HEK293 (cell line): ENCODE data around the gene GATA2.

Experiments
- CTCF ChIA-PET: fragments of 350-600 bp; formaldehyde crosslinking; extraction: SDS; loops from one replicate; lab custom pipeline; 2021; ENCODE audit warnings: antibody characterized with exemption; lab: Yijun Ruan, JAX
- POLR2A ChIA-PET: fragments of 300-600 bp; formaldehyde crosslinking; extraction: SDS; loops from one replicate; lab custom pipeline; 2020; ENCODE audit warnings: antibody characterized with exemption, inconsistent platforms; lab: Yijun Ruan, JAX
- H3K27ac ChIP-seq: fragments of 200-500 bp; sonication (Bioruptor generic); 2 replicates; pipeline ENCODE4 v1.5.1; 2014; ENCODE audit warnings: low read depth, low read length, control low read depth, inconsistent platforms; ENCODE audit errors: extremely low read depth
- H3K36me3 ChIP-seq, 2 experiments: fragments of 200-500 bp in 1 of 2; sonication (Bioruptor generic) in 1 of 2; 1 replicate in 1 of 2; 2 replicates in 1 of 2; pipeline ENCODE4 v1.5.1; 2014 to 2017; ENCODE audit warnings: inconsistent platforms in 2 of 2, low read length in 2 of 2; ENCODE audit not compliant: control insufficient read depth in 2 of 2, insufficient read depth in 1 of 2
- H3K4me1 ChIP-seq: fragments of 200-500 bp; sonication (Bioruptor generic); 2 replicates; pipeline ENCODE4 v1.5.1; 2014; ENCODE audit warnings: mild to moderate bottlenecking, low read length, inconsistent platforms; ENCODE audit not compliant: control insufficient read depth, insufficient read depth
- H3K4me3 ChIP-seq: 2 replicates; pipeline ENCODE4 v1.5.1; 2011; ENCODE audit warnings: low read depth, mild to moderate bottlenecking, control low read depth, low read length, moderate library complexity
- H3K9me3 ChIP-seq: fragments of 200-500 bp; sonication (Bioruptor generic); 2 replicates; pipeline ENCODE4 v1.5.1; 2014; ENCODE audit warnings: low read depth, low read length, inconsistent platforms; ENCODE audit not compliant: control insufficient read depth, insufficient read depth
- GLI4 ChIP-seq: fragments of 450-650 bp; formaldehyde crosslinking; IDR thresholded peaks from 2 replicates; pipeline ENCODE4 v1.5.1; 2016; ENCODE audit warnings: missing biosample characterization, missing genetic modification characterization
- HOXA7 ChIP-seq: sonication (generic); formaldehyde crosslinking; IDR thresholded peaks from 2 replicates; pipeline ENCODE4 v1.8.1; 2022; ENCODE audit warnings: missing genetic modification reagents, borderline replicate concordance
- PRDM1 ChIP-seq: fragments of 450-650 bp; formaldehyde crosslinking; IDR thresholded peaks from 2 replicates; pipeline ENCODE4; 2016; ENCODE audit warnings: missing biosample characterization, missing genetic modification characterization
- RBAK ChIP-seq: fragments of 450-650 bp; formaldehyde crosslinking; IDR thresholded peaks from 2 replicates; pipeline ENCODE4 v1.5.1; 2016; ENCODE audit warnings: missing biosample characterization, missing genetic modification characterization
- ZBTB48 ChIP-seq: fragments of 450-650 bp; formaldehyde crosslinking; IDR thresholded peaks from 2 replicates; pipeline ENCODE4 v1.5.1; 2016; ENCODE audit warnings: missing biosample characterization, missing genetic modification characterization
- ZNF112 ChIP-seq: fragments of 450-650 bp; formaldehyde crosslinking; IDR thresholded peaks from 2 replicates; pipeline ENCODE4 v1.5.0; 2017; ENCODE audit warnings: missing biosample characterization, missing genetic modification characterization
- ZNF221 ChIP-seq: fragments of 450-650 bp; formaldehyde crosslinking; IDR thresholded peaks from 2 replicates; pipeline ENCODE4 v1.5.1; 2017; ENCODE audit warnings: missing biosample characterization, missing genetic modification characterization, borderline replicate concordance
- ZNF302 ChIP-seq: fragments of 450-650 bp; formaldehyde crosslinking; IDR thresholded peaks from 2 replicates; pipeline ENCODE4 v1.5.1; 2016; ENCODE audit warnings: missing biosample characterization, missing genetic modification characterization, low read depth
- ZNF48 ChIP-seq: fragments of 450-650 bp; formaldehyde crosslinking; IDR thresholded peaks from 2 replicates; pipeline ENCODE4 v1.5.1; 2016; ENCODE audit warnings: missing biosample characterization, missing genetic modification characterization
- ZNF521 ChIP-seq: fragments of 450-650 bp; formaldehyde crosslinking; IDR thresholded peaks from 2 replicates; pipeline ENCODE4 v1.5.1; 2017; ENCODE audit warnings: missing biosample characterization, mild to moderate bottlenecking, missing genetic modification characterization
- ZNF529 ChIP-seq: fragments of 450-650 bp; formaldehyde crosslinking; IDR thresholded peaks from 2 replicates; pipeline ENCODE4 v1.5.1; 2017; ENCODE audit warnings: missing genetic modification characterization, missing biosample characterization; ENCODE audit not compliant: insufficient replicate concordance
- ZNF555 ChIP-seq: fragments of 450-650 bp; formaldehyde crosslinking; conservative IDR thresholded peaks from 2 replicates; pipeline ENCODE4 v1.5.1; 2017; ENCODE audit warnings: missing biosample characterization, mild to moderate bottlenecking, missing genetic modification characterization, inconsistent platforms
- ZNF600 ChIP-seq: fragments of 450-650 bp; formaldehyde crosslinking; IDR thresholded peaks from 2 replicates; pipeline ENCODE4 v1.5.1; 2016; ENCODE audit warnings: missing biosample characterization, missing genetic modification characterization
- ZNF629 ChIP-seq: fragments of 450-650 bp; formaldehyde crosslinking; IDR thresholded peaks from 2 replicates; pipeline ENCODE4 v1.5.1; 2017; ENCODE audit warnings: missing biosample characterization, missing genetic modification characterization
- ZXDB ChIP-seq: fragments of 450-650 bp; formaldehyde crosslinking; IDR thresholded peaks from 2 replicates; pipeline ENCODE4 v1.5.1; 2016; ENCODE audit warnings: missing biosample characterization, missing genetic modification characterization
- TF ChIP-seq, protein P1 (sequence below): fragments of 450-650 bp; formaldehyde crosslinking; conservative IDR thresholded peaks from 2 replicates; pipeline ENCODE4 v1.5.1; 2016; ENCODE audit warnings: low read depth, missing biosample characterization, missing genetic modification characterization
- TF ChIP-seq, protein P2 (sequence below): fragments of 450-650 bp; formaldehyde crosslinking; IDR thresholded peaks from 2 replicates; pipeline ENCODE4 v1.5.1; 2016; ENCODE audit warnings: missing biosample characterization, missing genetic modification characterization
- TF ChIP-seq, protein P3 (sequence below): sonication (generic); formaldehyde crosslinking; IDR thresholded peaks from 2 replicates; pipeline ENCODE4 v1.8.1; 2022; ENCODE audit warnings: mild to moderate bottlenecking, moderate library complexity, missing genetic modification reagents
- TF ChIP-seq, protein P4 (sequence below): fragments of 450-650 bp; IDR thresholded peaks from 2 replicates; pipeline ENCODE4 v1.5.1; 2018; ENCODE audit warnings: missing biosample characterization, mild to moderate bottlenecking, missing genetic modification characterization
- TF ChIP-seq, protein P5 (sequence below): fragments of 450-650 bp; formaldehyde crosslinking; IDR thresholded peaks from 2 replicates; pipeline ENCODE4 v1.5.1; 2016; ENCODE audit warnings: missing biosample characterization, missing genetic modification characterization
- TF ChIP-seq, protein P6 (sequence below): fragments of 450-650 bp; formaldehyde crosslinking; IDR thresholded peaks from 2 replicates; pipeline ENCODE4 v1.5.1; 2016; ENCODE audit warnings: missing biosample characterization, missing genetic modification characterization

GATA2 gene

DNA sequence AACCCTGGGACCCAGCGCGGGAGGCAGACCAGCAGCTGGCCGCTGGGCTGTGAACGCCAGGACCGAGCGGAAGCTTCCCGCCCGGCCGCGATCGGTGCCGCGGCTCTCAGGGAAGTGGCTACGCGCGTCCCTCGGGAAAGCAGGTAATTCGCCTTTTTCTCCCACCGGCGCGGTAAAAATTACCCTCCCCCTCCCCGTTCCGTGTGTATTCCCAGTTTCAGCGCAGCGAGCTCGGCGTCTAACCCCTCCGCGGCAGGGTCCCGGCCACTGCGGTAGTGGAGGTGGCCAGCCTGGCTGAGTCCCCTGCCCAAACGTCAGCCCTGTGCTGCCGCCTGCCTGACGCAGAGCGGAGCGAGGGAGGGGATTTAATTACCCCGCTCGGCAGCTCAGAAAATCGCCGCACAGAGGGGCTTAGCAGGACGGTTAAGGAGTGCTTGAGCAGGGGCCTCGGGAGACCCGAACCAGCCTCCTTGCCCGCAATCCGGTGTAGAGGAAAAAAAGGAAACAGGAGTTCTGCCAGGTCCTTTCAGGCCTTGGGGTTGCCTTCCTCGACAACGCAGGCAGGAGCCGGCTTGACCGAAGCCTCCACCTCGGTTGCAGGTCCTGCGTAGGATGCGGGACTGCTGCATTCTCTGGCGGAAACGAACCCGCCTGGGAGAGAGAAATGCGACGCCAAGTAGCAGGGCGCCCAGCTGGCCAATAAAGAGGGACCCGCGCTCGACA lies 2.9 kb downstream of the GATA2 start:
- peaks cover 0 to 62% of the 10 kb centered on the region in 2 experiments; a peak in 1 of 3 replicates for H3K36me3 ChIP-seq
- H3K4me3 ChIP-seq = peak overlapping the region; percentile 71
- peak overlapping the region; percentile 81 for H3K27ac ChIP-seq
- H3K9me3 ChIP-seq = no peaks in the 10 kb centered on the region
- CTCF ChIA-PET = interaction anchor here (1.1 to 1.5 kb wide), 5 partner anchors 9 to 256 kb away, joined by 3 to 7 read pairs (median 3); no protein-coding TSS in a partner anchor
- POLR2A ChIA-PET = interaction anchor here (0.6 kb wide), 1 partner anchor 94 kb away, joined by 4 read pairs; no protein-coding TSS in a partner anchor
- no peaks in the 10 kb centered on the region; the same call in 1 of the 2 replicates for H3K4me1 ChIP-seq
- TF ChIP-seq, protein P1, sequence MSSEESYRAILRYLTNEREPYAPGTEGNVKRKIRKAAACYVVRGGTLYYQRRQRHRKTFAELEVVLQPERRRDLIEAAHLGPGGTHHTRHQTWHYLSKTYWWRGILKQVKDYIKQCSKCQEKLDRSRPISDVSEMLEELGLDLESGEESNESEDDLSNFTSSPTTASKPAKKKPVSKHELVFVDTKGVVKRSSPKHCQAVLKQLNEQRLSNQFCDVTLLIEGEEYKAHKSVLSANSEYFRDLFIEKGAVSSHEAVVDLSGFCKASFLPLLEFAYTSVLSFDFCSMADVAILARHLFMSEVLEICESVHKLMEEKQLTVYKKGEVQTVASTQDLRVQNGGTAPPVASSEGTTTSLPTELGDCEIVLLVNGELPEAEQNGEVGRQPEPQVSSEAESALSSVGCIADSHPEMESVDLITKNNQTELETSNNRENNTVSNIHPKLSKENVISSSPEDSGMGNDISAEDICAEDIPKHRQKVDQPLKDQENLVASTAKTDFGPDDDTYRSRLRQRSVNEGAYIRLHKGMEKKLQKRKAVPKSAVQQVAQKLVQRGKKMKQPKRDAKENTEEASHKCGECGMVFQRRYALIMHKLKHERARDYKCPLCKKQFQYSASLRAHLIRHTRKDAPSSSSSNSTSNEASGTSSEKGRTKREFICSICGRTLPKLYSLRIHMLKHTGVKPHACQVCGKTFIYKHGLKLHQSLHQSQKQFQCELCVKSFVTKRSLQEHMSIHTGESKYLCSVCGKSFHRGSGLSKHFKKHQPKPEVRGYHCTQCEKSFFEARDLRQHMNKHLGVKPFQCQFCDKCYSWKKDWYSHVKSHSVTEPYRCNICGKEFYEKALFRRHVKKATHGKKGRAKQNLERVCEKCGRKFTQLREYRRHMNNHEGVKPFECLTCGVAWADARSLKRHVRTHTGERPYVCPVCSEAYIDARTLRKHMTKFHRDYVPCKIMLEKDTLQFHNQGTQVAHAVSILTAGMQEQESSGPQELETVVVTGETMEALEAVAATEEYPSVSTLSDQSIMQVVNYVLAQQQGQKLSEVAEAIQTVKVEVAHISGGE = 0 out of 2 replicates have a peak, but pooled peaks have one; percentile 23
- no peak for TF ChIP-seq ZNF112
- TF ChIP-seq, protein P2, sequence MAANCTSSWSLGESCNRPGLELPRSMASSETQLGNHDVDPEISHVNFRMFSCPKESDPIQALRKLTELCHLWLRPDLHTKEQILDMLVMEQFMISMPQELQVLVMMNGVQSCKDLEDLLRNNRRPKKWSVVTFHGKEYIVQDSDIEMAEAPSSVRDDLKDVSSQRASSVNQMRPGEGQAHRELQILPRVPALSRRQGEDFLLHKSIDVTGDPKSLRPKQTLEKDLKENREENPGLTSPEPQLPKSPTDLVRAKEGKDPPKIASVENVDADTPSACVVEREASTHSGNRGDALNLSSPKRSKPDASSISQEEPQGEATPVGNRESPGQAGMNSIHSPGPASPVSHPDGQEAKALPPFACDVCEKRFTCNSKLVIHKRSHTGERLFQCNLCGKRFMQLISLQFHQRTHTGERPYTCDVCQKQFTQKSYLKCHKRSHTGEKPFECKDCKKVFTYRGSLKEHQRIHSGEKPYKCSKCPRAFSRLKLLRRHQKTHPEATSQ (tag by site-specific recombination) = no peak
- no peak for TF ChIP-seq ZNF302 (tag by site-specific recombination)
- TF ChIP-seq ZNF48 = no peak
- no peak for TF ChIP-seq ZNF521 (tag by site-specific recombination)
- TF ChIP-seq GLI4 (tag by site-specific recombination) = no peak
- TF ChIP-seq, protein P3, sequence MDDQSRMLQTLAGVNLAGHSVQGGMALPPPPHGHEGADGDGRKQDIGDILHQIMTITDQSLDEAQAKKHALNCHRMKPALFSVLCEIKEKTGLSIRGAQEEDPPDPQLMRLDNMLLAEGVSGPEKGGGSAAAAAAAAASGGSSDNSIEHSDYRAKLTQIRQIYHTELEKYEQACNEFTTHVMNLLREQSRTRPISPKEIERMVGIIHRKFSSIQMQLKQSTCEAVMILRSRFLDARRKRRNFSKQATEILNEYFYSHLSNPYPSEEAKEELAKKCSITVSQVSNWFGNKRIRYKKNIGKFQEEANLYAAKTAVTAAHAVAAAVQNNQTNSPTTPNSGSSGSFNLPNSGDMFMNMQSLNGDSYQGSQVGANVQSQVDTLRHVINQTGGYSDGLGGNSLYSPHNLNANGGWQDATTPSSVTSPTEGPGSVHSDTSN (CRISPR knock-in tag) = no peak
- TF ChIP-seq ZNF221 = no peak
- TF ChIP-seq, protein P4, sequence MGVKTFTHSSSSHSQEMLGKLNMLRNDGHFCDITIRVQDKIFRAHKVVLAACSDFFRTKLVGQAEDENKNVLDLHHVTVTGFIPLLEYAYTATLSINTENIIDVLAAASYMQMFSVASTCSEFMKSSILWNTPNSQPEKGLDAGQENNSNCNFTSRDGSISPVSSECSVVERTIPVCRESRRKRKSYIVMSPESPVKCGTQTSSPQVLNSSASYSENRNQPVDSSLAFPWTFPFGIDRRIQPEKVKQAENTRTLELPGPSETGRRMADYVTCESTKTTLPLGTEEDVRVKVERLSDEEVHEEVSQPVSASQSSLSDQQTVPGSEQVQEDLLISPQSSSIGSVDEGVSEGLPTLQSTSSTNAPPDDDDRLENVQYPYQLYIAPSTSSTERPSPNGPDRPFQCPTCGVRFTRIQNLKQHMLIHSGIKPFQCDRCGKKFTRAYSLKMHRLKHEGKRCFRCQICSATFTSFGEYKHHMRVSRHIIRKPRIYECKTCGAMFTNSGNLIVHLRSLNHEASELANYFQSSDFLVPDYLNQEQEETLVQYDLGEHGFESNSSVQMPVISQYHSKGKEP (tag by site-specific recombination) = peak; percentile 88
- no peak for TF ChIP-seq PRDM1
- TF ChIP-seq, protein P5, sequence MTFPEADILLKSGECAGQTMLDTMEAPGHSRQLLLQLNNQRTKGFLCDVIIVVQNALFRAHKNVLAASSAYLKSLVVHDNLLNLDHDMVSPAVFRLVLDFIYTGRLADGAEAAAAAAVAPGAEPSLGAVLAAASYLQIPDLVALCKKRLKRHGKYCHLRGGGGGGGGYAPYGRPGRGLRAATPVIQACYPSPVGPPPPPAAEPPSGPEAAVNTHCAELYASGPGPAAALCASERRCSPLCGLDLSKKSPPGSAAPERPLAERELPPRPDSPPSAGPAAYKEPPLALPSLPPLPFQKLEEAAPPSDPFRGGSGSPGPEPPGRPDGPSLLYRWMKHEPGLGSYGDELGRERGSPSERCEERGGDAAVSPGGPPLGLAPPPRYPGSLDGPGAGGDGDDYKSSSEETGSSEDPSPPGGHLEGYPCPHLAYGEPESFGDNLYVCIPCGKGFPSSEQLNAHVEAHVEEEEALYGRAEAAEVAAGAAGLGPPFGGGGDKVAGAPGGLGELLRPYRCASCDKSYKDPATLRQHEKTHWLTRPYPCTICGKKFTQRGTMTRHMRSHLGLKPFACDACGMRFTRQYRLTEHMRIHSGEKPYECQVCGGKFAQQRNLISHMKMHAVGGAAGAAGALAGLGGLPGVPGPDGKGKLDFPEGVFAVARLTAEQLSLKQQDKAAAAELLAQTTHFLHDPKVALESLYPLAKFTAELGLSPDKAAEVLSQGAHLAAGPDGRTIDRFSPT = no peak
- no peak for TF ChIP-seq ZNF529 (tag by site-specific recombination)
- TF ChIP-seq RBAK (tag by site-specific recombination) = no peak
- TF ChIP-seq, protein P6, sequence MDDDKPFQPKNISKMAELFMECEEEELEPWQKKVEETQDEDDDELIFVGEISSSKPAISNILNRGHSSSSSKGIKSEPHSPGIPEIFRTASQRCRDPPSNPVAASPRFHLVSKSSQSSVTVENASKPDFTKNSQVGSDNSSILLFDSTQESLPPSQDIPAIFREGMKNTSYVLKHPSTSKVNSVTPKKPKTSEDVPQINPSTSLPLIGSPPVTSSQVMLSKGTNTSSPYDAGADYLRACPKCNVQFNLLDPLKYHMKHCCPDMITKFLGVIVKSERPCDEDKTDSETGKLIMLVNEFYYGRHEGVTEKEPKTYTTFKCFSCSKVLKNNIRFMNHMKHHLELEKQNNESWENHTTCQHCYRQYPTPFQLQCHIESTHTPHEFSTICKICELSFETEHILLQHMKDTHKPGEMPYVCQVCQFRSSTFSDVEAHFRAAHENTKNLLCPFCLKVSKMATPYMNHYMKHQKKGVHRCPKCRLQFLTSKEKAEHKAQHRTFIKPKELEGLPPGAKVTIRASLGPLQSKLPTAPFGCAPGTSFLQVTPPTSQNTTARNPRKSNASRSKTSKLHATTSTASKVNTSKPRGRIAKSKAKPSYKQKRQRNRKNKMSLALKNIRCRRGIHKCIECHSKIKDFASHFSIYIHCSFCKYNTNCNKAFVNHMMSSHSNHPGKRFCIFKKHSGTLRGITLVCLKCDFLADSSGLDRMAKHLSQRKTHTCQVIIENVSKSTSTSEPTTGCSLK = no peak
- TF ChIP-seq ZBTB48 (tag by site-specific recombination) = peak; percentile 44; the same call in 1 of the 2 replicates
- TF ChIP-seq ZNF555 (tag by site-specific recombination) = no peak
- no peak for TF ChIP-seq ZXDB (tag by site-specific recombination)
- peak; percentile 75 for TF ChIP-seq ZNF600 (tag by site-specific recombination)
- peak; percentile 42; the same call in 1 of the 2 replicates for TF ChIP-seq ZNF629
- no peak for TF ChIP-seq HOXA7
